Type B pancreatic cell (in vitro differentiated cells): ENCODE measurements around the gene WARS2. TPM values are rescaled to one million over a fixed set of nuclear protein-coding genes. Genes with fewer than 3 reads are reported as not detected.
"Not testable (repeated sequence)": the region's sequence is repeated elsewhere in the genome, so short reads cannot be mapped to it uniquely, and the experiment has no call there.

Source experiments
- DNase-seq: peaks from one replicate; pipeline ENCODE4 v3.0.0; 2021; ENCODE audit warnings: mixed read lengths; ENCODE audit not compliant: unreplicated experiment; ENCODE audit errors: extremely low spot score
- H3K27ac Mint-ChIP-seq: 2 replicates; pipeline ENCODE4 v1.8.0; 2021; ENCODE audit warnings: mild to moderate bottlenecking, mixed read lengths
- H3K27me3 Mint-ChIP-seq: 2 replicates; pipeline ENCODE4 v1.8.0; 2021; ENCODE audit warnings: mixed read lengths
- H3K36me3 Mint-ChIP-seq: 2 replicates; pipeline ENCODE4 v1.8.0; 2021; ENCODE audit warnings: mixed read lengths
- H3K4me1 Mint-ChIP-seq: one replicate; pipeline ENCODE4 v1.8.0; 2021; ENCODE audit warnings: mixed read lengths; ENCODE audit not compliant: unreplicated experiment
- H3K4me3 Mint-ChIP-seq: 2 replicates; pipeline ENCODE4 v1.8.0; 2021; ENCODE audit warnings: mild to moderate bottlenecking, mixed read lengths
- H3K9me3 Mint-ChIP-seq: 2 replicates; pipeline ENCODE4 v1.8.0; 2021; ENCODE audit warnings: mixed read lengths
- CTCF ChIP-seq: fragments of 200-600 bp; sonication (generic); conservative IDR thresholded peaks from 2 replicates; pipeline ENCODE4 v1.5.0; 2021; ENCODE audit warnings: antibody characterized with exemption, mild to moderate bottlenecking
- total RNA-seq: library from RNA; stranded (reverse); gene quantifications from 2 replicates; pipeline ENCODE4 v1.2.1, GENCODE V29; 2021; ENCODE audit warnings: low replicate concordance

WARS2 gene
- total RNA-seq, 1 donor from 2014 or later = 13.8 TPM

GRCh38 chr1:119181218-119181617, 40.8 kb upstream of the WARS2 start:
- H3K36me3 Mint-ChIP-seq = peaks cover 35% of the 10 kb centered on the region

DNA sequence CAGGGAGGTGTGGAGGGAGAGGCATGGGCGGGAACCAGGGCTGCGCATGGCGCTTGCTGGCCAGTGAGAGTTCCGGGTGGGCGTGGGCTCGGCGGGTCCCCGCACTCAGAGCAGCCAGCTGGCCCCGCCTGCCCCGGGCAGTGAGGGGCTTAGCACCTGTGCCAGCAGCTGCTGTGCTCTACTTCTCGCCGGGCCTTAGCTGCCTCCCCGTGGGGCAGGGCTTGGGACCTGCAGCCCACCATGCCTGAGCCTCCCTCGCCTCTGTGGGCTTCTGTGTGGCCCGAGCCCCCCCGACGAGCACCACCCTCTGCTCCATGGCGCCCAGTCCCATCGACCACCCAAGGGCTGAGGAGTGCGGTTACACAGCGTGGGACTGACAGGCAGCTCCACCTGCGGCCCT, 38.6 kb upstream of the WARS2 start:
- Mint-ChIP-seq H3K36me3 (peaks cover 31% of the 10 kb centered on the region), H3K4me1 (peaks cover 7% of the 10 kb centered on the region), H3K27ac (no peak overlapping the region), H3K4me3 (no peak overlapping the region), H3K9me3 (peaks cover 5% of the 10 kb centered on the region), H3K27me3 (no peaks in the 10 kb centered on the region)
- no peak for TF ChIP-seq CTCF
- DNase-seq = no peak

More at GRCh38 chr1:119181218-119181617, 40.8 kb upstream of the WARS2 start:
- Mint-ChIP-seq H3K4me3 (no peak overlapping the region), H3K9me3 (peaks cover 5% of the 10 kb centered on the region), H3K27ac (no peak overlapping the region), H3K4me1 (peaks cover 7% of the 10 kb centered on the region), H3K27me3 (no peaks in the 10 kb centered on the region)
- DNase-seq = no peak
- no peak for TF ChIP-seq CTCF

DNA sequence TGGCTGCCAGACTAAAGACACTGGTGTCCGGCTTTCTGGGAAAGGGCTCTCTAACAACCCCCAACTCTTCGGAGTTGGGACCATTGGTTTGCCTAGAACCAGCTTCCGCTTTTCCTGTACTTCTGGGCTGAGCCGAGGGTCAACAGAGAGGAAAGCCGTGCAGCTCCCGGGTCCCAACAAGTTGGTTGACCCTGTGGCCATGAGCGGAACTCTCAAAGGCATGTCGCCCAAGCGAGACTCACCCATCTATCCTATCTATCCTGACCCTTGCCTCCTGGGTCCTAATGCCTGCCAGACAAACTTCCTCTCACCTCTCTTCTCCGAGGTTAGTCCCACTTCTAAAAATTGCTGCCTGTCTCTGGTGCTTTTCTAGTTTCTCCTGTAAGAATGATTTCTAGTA, 32.5 kb upstream of the WARS2 start:
- peaks cover 38% of the 10 kb centered on the region for H3K36me3 Mint-ChIP-seq
- not testable (repeated sequence) for DNase-seq, H3K27me3 Mint-ChIP-seq, H3K9me3 Mint-ChIP-seq, H3K4me3 Mint-ChIP-seq, H3K4me1 Mint-ChIP-seq, H3K27ac Mint-ChIP-seq

- H3K36me3 Mint-ChIP-seq = peaks cover 33% of the 10 kb centered on the region
- not testable (repeated sequence) for H3K4me3 Mint-ChIP-seq, H3K9me3 Mint-ChIP-seq, DNase-seq, H3K27ac Mint-ChIP-seq, H3K4me1 Mint-ChIP-seq, H3K27me3 Mint-ChIP-seq
Measured at GRCh38 chr1:119171381-119172010, 31.0 kb upstream of the WARS2 start.

DNA sequence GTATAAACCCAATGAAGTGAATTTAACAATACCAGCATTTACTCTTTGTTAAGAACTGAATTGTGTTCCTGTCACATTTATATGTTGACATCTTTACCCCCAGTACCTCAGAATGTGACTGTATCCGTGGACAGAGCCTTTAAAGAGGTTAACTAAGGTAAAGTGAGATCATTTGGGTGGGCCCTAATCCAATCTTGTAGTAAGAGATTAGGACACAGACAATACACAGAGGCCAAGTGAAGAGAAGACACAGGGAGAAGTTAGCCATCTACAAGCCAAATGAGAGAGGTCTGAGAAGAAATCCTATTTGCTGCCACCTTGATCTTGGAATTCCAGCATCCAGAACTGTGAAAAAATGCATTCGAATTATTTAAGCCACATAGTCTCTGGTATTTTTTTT, 22.9 kb upstream of the WARS2 start:
- Mint-ChIP-seq H3K4me1 (no peaks in the 10 kb centered on the region), H3K36me3 (peaks cover 33% of the 10 kb centered on the region), H3K27me3 (no peaks in the 10 kb centered on the region), H3K9me3 (no peaks in the 10 kb centered on the region), H3K27ac (no peak overlapping the region), H3K4me3 (no peak overlapping the region)
- TF ChIP-seq CTCF = no peak
- no peak for DNase-seq

DNA sequence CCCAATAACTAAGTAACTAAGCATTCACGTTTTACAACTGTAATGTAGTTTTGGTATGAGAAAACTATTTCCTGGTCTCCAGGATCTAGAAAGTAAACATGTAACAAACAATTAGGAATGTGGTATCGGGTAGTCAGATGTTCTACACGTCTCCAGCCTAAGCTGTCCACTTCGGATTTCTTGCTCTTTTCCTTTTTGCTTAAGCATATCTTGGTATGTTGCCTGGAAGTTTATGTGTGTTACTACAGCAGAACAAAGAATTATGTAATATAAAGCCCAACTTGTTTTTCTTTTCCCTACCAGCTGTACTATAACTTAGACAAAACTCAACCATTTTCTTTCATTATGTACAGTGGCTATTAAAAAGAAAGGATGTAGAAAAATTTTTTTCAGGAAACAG, 20.4 kb upstream of the WARS2 start:
- DNase-seq = no peak
- H3K36me3 Mint-ChIP-seq = peaks cover 39% of the 10 kb centered on the region
- no peak overlapping the region for H3K4me3 Mint-ChIP-seq
- H3K4me1 Mint-ChIP-seq = no peaks in the 10 kb centered on the region
- no peak for TF ChIP-seq CTCF
- no peaks in the 10 kb centered on the region for H3K27me3 Mint-ChIP-seq
- H3K27ac Mint-ChIP-seq = no peak overlapping the region
- H3K9me3 Mint-ChIP-seq = no peaks in the 10 kb centered on the region

- H3K4me1 Mint-ChIP-seq = no peaks in the 10 kb centered on the region
- no peak for TF ChIP-seq CTCF
- H3K9me3 Mint-ChIP-seq = no peaks in the 10 kb centered on the region
- no peak overlapping the region for H3K4me3 Mint-ChIP-seq
- H3K27ac Mint-ChIP-seq = no peak overlapping the region
- peaks cover 43% of the 10 kb centered on the region for H3K36me3 Mint-ChIP-seq
- DNase-seq = no peak
- H3K27me3 Mint-ChIP-seq = no peaks in the 10 kb centered on the region
Measured at GRCh38 chr1:119160409-119160808, 20.0 kb upstream of the WARS2 start.
